ENCODE results near the gene FNDC1.

FNDC1 gene

DNA sequence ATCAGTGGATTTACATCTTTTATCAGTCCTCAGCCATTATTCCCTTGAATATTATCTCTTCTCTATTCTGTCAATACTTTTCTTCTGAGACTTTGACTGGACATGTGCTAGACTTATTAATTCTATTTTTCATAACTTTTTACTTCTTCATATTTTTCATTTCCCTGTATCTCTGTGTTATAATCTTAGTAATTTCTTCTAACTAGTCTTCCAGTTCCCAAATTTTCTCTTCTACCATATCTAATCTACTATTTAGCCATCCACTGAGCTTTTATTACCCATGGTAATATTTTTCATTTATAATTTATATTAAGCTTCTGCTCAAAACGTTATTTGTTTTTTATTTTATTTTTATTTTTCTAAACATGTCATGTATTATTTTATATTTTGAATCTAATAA, 13.1 kb upstream of the FNDC1 start:
- in situ Hi-C loops (cut with MboI; ENCODE audit: low sequenced_read_pairs), result no loop called here

DNA sequence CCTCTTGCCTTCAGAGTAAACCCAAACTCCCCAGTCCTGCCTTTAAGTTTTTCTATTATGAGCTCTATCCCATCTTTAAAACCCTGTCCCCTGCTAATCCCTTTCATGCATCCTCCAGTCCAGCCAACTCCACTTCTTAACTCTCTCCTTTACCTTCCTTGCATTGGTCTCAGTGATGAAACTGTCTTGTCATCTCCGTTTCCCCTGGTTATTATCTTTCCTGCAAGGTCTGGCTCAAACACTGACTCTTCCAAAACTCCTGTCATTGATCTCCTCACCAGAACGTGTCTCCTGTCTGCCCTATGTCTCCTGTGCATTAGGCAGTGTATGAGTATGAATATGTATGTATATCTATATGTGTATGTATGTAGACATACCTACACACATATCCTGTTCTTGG, 11.8 kb upstream of the FNDC1 start:
- in situ Hi-C loops (cut with MboI; ENCODE audit: low sequenced_read_pairs), result no loop called here

DNA sequence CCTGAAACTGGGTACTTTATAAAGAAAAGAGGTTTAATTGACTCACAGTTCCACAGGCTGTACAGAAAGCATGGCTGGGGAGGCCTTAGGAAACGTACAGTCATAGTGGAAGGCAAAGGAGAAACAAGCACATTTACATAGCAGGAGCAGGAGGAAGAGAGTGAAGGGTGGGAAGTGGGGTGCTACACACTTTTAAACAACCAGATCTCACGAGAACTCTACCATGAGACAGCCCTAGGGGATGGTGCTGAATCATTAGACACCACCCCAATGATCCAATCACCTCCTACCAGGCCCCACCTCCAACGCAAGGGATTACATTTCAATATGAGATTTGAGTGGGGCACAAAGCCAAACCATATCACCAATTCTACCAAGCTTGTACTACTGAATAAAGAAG, 7.4 kb upstream of the FNDC1 start:
- in situ Hi-C loops (cut with MboI; ENCODE audit: low sequenced_read_pairs), result no loop called here

DNA sequence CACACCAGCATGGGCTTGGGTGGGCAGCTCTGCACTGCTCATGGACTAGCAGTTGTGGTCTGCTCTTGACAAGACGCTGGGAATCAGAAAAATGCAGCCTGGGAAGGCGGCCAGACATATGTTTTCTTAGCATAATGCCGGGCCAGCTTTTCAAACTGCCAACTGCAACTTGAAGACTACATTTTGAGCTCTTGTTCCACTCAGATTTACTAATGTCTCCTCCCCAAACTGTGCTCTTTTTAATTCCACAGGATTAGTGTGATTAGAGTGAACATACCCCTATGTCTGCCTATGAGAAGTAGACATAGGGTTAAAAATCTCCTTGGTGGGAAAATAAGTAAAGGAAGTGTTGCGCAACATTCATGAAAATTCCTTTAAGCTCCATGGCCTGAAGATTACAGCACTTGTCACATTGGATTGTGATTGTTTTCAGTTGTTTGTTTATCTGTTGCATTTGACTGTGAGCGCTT, 5.3 kb upstream of the FNDC1 start:
- in situ Hi-C loops (cut with MboI; ENCODE audit: low sequenced_read_pairs), result no loop called here

DNA sequence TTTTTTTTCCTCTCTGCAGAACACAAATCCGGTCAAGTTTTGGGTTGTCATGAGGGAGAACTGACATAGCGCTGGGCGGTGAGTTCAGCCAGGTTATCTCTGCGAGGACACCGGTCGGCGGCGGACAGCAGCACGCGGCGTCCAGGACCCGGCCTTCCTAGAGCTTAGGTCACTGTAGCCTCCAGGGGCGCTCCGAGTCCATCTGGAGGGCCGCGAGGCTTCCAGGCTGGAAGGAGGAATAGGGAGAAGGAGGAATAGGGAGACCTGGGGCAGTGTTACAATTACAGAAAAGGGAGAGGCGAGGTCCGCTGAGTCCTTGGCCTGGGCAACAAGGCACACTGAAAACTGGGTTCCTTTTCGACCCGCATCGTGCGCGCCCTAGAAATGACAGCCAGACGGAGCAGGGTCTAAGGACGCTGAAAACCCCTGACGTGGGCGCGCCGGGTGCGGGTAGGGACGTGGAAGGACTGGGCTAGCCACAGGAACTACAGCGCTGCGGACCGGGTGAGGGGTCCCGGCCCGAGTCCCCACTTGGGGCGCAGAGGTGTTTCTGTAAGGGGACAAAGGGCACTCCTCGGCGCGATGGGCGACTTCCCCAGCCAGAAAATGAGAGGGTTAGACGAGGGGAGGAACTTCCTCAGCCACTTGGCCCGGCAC, 536 bp upstream of the FNDC1 start:
- in situ Hi-C loops (cut with MboI; ENCODE audit: low sequenced_read_pairs), result no loop called here

DNA sequence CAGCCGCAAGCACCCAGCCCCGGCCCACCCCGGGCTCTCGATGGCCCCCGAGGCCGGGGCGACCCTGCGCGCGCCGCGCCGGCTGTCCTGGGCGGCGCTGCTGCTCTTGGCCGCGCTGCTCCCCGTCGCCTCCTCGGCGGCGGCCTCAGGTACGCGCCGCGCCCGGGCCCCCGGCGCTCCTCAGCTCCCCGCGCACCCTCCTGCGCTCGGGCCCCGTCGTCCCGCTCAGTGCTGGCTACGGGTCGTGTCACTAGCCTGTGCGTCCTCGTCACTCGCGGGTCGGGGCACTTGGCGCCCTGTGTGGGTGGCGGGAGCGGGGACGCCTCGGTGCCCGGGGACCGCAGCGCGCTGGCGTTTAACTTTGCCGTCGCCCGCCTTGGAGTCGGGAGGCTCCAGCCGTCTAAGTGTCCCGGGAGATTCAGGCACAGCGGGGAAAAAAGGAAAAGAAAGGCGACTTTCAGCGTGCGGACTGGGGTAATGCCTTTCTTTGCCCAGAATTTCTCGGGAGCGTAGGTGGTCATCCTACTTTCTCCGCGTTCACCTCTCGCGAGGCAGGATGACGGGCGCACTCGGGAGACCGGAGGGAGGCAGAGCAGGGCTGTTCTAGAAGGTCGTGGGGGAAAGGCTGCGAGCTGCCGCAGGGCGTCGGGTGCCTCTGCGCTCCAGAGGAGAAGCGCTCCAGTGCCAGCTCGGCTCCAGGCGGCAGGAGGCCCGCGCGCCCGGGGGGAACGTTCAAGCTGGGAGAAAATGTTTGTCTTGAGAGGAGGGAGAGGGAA, 545 bp downstream of the FNDC1 start:
- in situ Hi-C loops (cut with MboI; ENCODE audit: low sequenced_read_pairs), result no loop called here

DNA sequence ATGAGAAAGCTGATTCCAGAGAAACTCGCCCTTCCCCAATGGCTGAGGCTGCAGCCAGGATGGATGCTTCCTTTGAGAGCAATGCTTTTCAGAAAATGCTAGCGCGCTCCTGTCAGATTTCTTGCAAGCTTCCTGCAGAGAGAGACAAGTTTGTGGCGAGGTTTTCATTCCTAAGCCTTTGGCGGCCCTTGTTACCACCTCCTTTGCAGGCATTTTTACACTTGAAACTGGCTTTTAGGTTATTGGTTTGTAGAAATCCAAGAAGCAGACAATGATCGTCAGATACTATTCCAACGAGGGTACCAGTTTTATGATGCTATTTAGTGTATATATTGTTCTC, 1.1 kb downstream of the FNDC1 start:
- in situ Hi-C loops (cut with MboI; ENCODE audit: low sequenced_read_pairs), result no loop called here

DNA sequence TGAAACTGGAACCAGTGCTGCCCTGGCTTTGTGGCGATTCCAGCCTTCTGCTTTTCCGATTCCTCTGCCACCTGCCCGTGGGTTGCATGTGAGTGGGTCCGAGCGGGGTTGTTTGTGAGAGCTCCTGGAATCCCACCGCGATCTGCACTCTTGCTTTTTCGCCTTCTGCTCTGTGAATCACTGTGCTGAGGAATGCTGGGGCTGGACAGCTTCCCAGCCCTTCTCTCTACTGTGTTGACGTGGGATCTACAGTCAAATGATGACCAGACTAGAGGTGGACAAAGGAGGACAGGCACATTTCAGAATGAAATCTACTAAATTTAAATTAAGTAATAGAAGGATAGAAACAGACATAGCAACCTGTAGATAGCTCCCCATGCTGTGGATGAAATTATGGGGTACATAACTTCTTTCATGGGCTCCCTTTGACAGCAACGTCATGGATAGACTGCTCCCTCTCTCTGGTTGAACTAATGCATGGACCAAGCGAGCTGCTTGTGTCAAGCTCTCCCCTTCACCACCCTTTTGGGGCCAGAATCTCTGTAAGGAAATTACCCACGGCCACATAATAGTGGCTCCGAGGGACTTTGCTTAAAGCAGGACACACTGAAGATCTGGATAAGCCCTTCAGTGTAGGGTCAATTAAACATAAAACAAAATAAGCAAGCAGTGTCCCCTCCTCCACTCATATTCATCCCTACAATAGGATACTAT, 2.0 kb downstream of the FNDC1 start:
- in situ Hi-C loops (cut with MboI; ENCODE audit: low sequenced_read_pairs), result no loop called here

DNA sequence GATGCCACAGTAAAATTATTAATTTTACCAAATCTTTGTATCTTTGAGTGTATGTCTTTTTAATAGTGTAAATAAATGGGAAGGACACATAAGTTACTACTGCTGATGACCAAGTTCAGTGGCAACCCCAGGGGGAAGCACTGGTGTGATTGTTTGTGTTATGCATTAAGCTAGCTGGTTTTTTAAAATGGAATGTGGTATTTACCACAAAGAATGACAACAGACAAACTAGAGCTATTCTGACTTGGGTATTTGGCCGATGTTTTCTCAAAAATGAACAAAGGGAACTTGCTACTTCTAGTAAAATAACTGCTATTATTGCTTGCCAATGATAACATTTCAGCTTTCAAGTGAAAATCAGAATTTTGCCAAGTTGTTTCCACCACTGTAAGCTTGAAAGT, 2.9 kb downstream of the FNDC1 start:
- in situ Hi-C loops (cut with MboI; ENCODE audit: low sequenced_read_pairs), result no loop called here

DNA sequence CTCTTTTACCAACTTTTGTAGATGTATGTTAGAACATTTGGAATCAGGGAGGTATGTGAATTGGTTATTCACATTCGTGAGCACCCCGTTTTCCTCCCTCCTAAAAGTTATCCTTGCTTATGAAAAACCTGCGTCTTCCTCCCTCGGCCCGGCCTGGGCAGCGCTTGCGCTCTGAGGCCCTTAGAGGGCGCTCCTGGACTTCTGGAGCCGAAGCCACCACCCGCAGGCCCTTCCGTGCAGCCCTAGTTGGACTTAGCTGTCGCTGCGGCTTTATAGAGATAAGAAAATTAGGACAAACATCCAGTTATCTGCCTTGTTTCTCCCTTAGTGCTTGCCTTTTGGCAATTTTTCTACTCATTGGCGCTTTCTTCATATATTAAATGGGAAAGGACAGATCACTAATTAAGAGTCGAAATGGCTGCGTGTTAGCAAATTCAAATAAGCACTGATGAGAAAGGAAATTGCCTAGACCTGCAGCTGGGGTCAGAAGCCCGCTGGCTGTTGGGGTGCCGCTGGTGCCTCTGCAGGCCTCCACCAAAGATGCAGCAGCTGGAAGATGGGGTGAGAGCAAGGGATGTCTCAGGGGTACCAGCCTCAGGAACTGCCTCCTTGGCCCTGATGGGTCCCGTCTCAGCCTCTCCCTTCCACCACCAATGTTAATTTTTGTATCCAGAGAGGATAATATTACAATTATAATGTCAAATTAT, 5.2 kb downstream of the FNDC1 start:
- in situ Hi-C loops (cut with MboI; ENCODE audit: low sequenced_read_pairs), result no loop called here

DNA sequence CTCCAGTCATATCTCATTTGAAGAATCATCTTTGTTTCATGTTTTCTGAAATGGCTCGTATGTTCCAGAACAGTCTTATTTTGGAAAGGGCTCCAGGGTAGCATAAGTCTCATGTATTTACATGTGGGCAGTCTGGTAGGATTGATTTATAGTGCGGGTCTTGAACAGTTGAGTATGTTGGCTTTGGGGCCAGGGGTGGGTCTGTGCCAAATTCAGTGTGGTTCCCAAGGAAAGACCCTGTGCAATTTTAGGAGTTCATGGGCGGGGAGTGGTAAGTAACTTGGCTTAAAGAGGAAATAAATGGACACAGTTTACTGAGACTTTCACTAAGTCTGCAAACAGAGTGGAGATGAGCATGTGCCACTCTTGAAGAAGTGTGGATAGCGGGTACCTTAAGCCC, 7.7 kb downstream of the FNDC1 start:
- in situ Hi-C loops (cut with MboI; ENCODE audit: low sequenced_read_pairs), result no loop called here

DNA sequence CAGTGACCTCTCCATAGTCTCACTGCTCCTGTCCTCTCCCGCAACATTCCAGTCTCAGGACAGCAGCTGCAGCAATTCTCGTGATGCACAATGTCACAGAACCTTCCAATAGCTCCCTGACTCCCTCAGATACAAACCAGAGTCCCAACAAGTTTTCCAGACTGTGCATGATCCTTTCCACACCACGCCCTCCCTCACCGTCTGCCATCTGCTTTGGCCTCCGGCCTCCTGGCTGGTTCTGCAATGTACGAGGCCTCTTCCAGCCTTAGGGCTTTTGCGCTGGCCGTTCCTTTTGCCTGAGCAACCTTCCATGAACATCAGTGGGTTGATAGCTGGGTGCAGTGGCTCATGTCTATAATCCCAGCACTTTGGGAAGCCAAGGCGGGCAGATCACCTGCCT, 9.6 kb downstream of the FNDC1 start:
- in situ Hi-C loops (cut with MboI; ENCODE audit: low sequenced_read_pairs), result no loop called here

DNA sequence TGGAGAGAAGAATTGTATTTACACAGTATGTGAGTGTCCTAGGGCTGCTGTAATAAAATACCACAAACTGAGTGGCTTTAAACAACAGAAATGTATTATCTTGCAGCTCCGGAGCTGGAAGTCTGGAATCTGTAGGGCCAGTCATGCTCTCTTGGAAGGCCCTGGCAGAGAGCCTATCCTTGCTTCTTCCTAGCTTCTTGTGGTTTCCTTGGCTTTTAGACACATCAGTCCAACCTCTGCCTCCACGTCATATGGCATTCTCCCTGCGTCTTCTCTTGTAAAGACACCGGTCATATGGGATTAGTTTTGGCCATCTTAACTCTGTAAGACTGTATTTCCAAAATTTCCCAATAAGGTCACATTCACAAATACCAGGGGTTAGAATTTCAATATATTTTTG, 10.8 kb downstream of the FNDC1 start:
- in situ Hi-C loops (cut with MboI; ENCODE audit: low sequenced_read_pairs), result no loop called here

DNA sequence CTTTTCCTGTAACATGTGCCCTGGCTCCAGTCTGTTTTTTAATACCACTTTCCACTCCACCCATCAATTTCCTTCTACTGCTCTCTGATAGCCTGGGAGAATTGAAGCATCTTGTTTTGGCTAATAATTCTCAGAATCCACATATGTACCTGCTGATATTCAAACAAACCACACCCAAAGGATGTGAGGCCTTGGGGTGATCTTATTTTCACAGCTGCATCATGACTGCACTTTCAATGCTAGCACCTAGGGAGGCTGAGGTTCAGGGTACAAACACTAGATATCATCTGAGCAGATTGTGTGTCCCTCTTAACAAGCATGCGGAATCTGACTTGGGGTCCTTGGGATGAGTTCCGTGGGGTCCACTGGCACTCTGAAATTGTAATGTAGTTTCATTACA, 12.7 kb downstream of the FNDC1 start:
- in situ Hi-C loops (cut with MboI; ENCODE audit: low sequenced_read_pairs), result no loop called here

DNA sequence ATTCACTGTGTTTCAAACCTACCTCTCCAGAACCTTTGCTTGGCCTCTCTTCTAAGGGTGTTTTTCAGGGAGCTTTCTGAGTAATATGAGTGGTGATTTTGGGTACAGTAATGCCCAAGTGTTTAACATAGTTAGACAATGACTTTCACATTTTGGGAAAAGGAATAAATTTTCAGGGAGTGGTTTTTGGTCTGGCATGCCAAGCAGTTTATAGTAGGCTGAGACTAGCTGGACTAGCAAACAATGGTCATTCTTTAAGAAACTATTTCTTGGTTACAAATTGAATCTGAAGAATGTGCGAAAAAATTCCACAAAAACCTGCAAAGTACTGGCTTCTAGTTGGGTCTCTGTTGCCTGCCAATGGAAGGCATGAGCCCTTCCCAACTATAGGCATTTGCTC, 15.4 kb downstream of the FNDC1 start:
- in situ Hi-C loops (cut with MboI; ENCODE audit: low sequenced_read_pairs), result no loop called here

DNA sequence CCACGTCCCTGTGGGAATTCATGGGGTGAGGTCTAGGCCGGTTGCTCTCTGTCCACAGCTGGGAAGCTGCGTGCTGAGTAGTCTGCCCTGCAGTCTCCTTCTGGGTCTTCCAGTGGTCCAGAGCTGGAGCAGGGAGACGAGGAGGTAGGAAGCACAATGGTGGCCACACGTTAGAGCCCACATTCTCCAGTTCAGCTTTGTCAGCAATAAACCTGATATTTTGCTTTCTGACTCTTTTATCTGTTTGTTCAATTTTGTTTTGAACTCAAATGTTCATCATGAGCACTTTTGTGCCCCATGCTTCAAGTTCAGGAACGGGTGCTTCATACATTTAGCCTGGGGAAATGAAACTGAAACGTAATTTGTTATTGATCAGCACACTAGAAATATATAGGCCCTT, 21.3 kb downstream of the FNDC1 start:
- in situ Hi-C loops (cut with MboI; ENCODE audit: low sequenced_read_pairs), result no loop called here

DNA sequence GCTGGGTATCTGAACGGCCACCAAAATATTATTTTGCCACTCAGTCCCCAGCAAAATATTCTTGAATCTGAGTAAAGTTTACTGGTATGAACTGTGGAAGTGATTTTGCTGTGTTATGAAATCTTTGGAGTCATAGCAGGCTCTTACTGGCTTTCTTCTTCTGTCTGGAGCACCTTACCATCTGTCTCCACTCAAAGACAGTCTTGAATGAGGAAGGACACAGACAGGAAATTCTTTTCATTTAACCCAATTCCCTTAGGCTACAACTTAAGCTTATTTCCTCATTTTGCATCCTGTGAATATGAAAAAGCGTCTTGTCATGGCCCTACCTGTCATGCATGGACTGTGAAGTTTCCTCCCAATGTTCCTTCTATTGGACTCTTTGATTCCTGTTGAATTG, 24.7 kb downstream of the FNDC1 start:
- in situ Hi-C loops (cut with MboI; ENCODE audit: low sequenced_read_pairs), result no loop called here

DNA sequence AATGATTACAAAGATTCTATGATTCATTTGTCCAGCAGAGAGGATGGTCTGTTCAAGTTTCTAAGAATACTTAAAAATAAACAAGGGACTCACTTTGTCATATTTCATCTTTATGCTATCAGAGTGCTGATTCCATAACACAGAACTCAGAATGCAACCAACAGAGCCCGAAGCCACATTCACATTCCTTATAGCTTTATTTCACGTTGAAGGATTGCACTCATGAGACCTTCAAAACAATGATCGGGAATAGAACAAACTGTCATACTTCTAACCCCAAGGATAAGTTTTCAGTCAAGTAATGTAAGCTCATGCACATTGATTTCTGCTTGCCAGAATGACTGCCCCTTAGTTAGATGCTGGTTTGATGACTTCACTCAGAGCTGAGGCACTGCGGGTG, 25.2 kb downstream of the FNDC1 start:
- in situ Hi-C loops (cut with MboI; ENCODE audit: low sequenced_read_pairs), result no loop called here

DNA sequence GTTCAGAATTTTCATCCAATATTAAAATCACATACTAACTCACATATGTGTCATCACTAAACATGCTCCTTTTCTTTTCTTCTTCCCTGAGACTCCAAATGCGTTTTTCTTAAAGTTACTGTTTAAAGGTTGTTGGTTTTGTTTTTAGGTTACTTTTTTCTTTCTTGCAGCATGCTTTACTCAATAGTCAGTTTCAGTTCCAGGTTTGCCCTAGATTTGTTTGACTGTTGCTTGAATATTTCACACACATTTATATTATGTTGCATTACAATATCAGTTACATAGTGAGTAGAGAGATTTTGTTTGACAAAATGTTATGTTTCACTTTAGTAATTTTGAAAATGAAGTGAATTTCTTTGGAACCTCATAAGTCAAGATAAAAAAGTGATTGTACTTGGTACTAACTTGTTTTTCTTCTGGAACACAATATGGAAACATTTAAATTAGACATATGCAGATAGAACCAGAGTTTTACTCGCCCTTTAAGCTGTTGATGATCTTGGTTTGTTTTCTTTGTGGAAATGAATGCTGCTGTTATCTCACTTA, 27.3 kb downstream of the FNDC1 start:
- in situ Hi-C loops (cut with MboI; ENCODE audit: low sequenced_read_pairs), result no loop called here

DNA sequence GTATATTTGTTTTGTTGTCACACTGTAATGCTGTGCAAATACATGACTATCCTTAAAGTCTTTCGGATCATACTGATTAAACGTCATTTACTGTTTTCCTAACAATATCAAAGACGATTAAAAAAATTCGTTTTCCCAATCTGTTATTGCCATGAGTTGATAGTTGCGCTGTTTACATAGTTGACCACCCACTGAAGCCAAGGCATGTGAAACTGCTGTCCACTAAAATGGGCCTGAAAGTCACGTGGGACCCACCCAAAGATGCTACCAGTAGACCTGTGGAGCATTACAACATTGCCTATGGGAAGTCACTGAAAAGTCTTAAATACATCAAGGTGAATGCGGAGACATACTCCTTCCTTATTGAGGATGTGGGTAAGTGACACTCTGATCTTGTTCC, 28.1 kb downstream of the FNDC1 start:
- in situ Hi-C loops (cut with MboI; ENCODE audit: low sequenced_read_pairs), result no loop called here

DNA sequence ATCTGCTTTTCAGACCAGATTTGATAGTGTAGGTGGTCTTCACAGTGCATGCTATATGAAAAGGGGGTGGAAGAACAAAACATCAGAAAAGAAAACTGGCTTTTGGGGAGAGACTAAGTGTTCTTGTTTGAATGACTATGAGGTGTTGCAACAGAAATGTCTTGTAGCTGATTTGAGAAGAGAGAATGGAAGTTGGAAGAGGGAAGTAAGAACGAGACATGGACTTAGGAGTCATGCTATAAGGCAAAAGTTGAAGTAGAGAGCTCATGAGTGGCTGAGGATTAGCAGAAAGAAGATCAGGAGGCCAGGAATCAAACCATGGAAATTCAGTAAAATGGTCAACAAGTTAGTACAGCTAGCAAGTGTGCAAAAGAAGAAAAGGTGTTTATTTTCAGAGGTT, 32.1 kb downstream of the FNDC1 start:
- in situ Hi-C loops (cut with MboI; ENCODE audit: low sequenced_read_pairs), result no loop called here

All from HL-60/S4 (cell line).